Measurements from ENCODE around the gene ACSF2.

DNA sequence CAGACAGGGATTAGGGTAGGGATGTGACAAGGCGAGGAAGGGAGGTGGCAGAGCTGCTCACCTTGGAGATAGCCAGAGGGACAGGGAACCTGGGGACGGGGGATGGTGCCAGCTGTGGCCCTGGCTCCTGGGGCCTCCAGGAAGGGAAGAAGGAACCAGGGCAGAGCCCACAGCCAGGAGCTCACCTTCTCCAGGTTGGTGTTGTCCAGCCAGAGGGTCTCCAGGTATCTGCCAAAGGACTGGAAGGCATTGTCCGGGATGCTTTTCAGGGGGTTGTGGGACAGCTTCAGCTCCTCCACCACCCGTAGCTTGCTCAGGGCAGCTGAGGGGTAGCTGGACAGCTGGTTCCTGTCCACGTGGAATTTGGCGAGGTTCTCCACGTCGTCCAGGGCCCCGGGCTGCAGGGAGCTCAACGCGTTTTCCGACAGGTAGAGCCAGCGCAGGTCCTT, 41.9 kb downstream of the ACSF2 start:
- TF ChIP-seq, protein P1, sequence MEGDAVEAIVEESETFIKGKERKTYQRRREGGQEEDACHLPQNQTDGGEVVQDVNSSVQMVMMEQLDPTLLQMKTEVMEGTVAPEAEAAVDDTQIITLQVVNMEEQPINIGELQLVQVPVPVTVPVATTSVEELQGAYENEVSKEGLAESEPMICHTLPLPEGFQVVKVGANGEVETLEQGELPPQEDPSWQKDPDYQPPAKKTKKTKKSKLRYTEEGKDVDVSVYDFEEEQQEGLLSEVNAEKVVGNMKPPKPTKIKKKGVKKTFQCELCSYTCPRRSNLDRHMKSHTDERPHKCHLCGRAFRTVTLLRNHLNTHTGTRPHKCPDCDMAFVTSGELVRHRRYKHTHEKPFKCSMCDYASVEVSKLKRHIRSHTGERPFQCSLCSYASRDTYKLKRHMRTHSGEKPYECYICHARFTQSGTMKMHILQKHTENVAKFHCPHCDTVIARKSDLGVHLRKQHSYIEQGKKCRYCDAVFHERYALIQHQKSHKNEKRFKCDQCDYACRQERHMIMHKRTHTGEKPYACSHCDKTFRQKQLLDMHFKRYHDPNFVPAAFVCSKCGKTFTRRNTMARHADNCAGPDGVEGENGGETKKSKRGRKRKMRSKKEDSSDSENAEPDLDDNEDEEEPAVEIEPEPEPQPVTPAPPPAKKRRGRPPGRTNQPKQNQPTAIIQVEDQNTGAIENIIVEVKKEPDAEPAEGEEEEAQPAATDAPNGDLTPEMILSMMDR (IDR thresholded peaks at IDR 0.05), result no peak
- no peak for TF ChIP-seq POLR2AphosphoS5 (IDR thresholded peaks at IDR 0.05)
